ENCODE data around the gene TRIM62.

- no peak for TF ChIP-seq EZH2 (IDR thresholded peaks at IDR 0.05; ENCODE audit: insufficient read depth, low read length)
- no peak for TF ChIP-seq CTCF (IDR thresholded peaks at IDR 0.05; ENCODE audit: insufficient read depth, low read depth, low read length)
These were observed 18.0 kb downstream of the TRIM62 start for GRCh38 chr1:33163621-33164519.

Measured in astrocyte (in vitro differentiated cells and primary cell).